Transverse colon (tissue), 4 donors: Measurements from ENCODE around the gene GRAP. TPM values are rescaled to one million over a fixed set of nuclear protein-coding genes. Genes with fewer than 3 reads are reported as not detected.

Source experiments
- DNase-seq: peaks from one replicate; pipeline ENCODE4 v3.0.0-alpha.2; 2019
- H3K27ac ChIP-seq, 4 donors: fragments of 200-600 bp; sonication (generic); 2 replicates each; pipeline ENCODE4 v1.5.1; 2016 to 2018; ENCODE audit warnings: inconsistent platforms in 4 of 4
- H3K27me3 ChIP-seq: fragments of 200-600 bp; sonication (generic); 2 replicates; pipeline ENCODE4 v1.5.1; 2017; ENCODE audit warnings: inconsistent platforms
- H3K36me3 ChIP-seq, 4 donors: fragments of 200-600 bp; sonication (generic); 2 replicates each; pipeline ENCODE4 v1.5.1; 2017 to 2019; ENCODE audit warnings: inconsistent platforms in 4 of 4
- H3K4me1 ChIP-seq, 4 donors: fragments of 200-600 bp; sonication (generic); 2 replicates each; pipeline ENCODE4 v1.5.1; 2017 to 2020; ENCODE audit warnings: inconsistent platforms in 4 of 4
- H3K4me3 ChIP-seq, 4 donors: fragments of 200-600 bp; sonication (generic); 1 replicate in 1 of 4; 2 replicates in 3 of 4; pipeline versions ENCODE4 v1.5.1 to v1.6.1; 2017 to 2019; ENCODE audit warnings: inconsistent platforms in 4 of 4
- H3K9me3 ChIP-seq, 2 donors: fragments of 200-600 bp; sonication (generic); 2 replicates each; pipeline ENCODE4 v1.5.1; 2017 to 2019; ENCODE audit warnings: inconsistent platforms in 2 of 2
- EP300 ChIP-seq: sonication (generic); formaldehyde crosslinking; IDR thresholded peaks from one replicate; pipeline ENCODE4 v1.6.1; 2017; ENCODE audit warnings: antibody characterized with exemption, low read depth
- POLR2A ChIP-seq: fragments of 450-650 bp; IDR thresholded peaks from one replicate; pipeline ENCODE4 v1.6.1; 2016; ENCODE audit warnings: antibody characterized with exemption, mild to moderate bottlenecking, moderate library complexity
- POLR2AphosphoS5 ChIP-seq, 3 donors: sonication (generic); formaldehyde crosslinking; IDR thresholded peaks; one replicate each; pipeline ENCODE4 v1.6.1; 2016; ENCODE audit warnings: antibody characterized with exemption in 3 of 3
- WGBS, 2 donors: methylation state at CpG; one replicate each; pipeline ENCODE4 v1.1.5; 2018; ENCODE audit warnings: low coverage in 1 of 2; 5-methylcytosine and 5-hydroxymethylcytosine counted together
- in situ Hi-C, 4 donors: fragments of 200-750 bp; cut with MboI; loops; one replicate each; pipeline versions ENCODE4 v1.15.0 to v1.15.1; 2017; ENCODE audit warnings: low sequenced_read_pairs in 3 of 4, low pct_ligation_motif_present in 1 of 4, low pct_unique_long_range_greater_than_20kb in 1 of 4
- intact Hi-C: fragments of 100-400 bp; cut with DNase I; formaldehyde crosslinking; loops from one replicate; pipeline ENCODE4 v1.15.1; 2023; ENCODE audit warnings: low total_unique reads
- total RNA-seq, 4 donors: library from RNA; depleted of rRNA; stranded (reverse); fragments of >200 nt; gene quantifications; one replicate each; pipeline ENCODE4 v1.1.0, GENCODE V29; 2016
- TF ChIP-seq, protein P1 (sequence below), 5 experiments: fragments of 200-600 bp in 3 of 5; fragments of 450-650 bp in 2 of 5; sonication (generic) in 3 of 5; IDR thresholded peaks; 1 replicate in 2 of 5; 2 replicates in 3 of 5; pipeline ENCODE4 v1.5.1; 2016 to 2017; ENCODE audit warnings: antibody characterized with exemption in 5 of 5, inconsistent platforms in 3 of 5, mild to moderate bottlenecking in 2 of 5, moderate library complexity in 1 of 5

The GRAP gene
- total RNA-seq, 4 donors from 2014 or later = 1.6 to 20.2 (median 5.5) TPM

DNA sequence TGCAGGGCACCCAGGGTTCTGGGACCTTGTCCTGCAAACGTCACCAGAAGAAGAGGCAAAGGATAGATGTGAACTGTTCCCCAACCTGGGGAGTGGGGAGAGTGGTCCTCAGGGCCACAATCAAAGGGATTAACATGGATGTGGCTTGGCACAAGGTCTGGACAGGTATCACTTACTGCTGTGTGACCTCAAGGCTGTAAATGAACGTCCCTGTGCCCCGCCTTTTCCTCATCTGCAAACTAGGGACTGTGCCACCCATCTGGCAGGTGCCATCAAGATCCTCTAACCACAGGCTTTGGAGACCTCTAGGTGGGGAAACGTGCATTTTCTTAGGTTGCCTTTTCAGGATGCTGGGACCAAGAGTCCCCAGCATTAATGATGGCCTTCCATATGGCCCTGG is 69.7 kb downstream of the GRAP start:
- Histone ChIP-seq H3K27ac (peak overlapping the region in 2 of 4 donors; percentile 68 to 72), H3K36me3 (no peaks in the 10 kb centered on the region), H3K27me3 (no peaks in the 10 kb centered on the region), H3K4me1 (peaks cover 5 to 41% (median 35%) of the 10 kb centered on the region in 4 donors), H3K9me3 (no peaks in the 10 kb centered on the region), H3K4me3 (no peak overlapping the region)
- intact Hi-C loops = no loop called here
- WGBS, 2 donors = 77% methylated on average over 4 of the region's 4 CpGs; no CpG with 5 or more reads in 1 of the 2 donors
- no peak for TF ChIP-seq EP300
- TF ChIP-seq, protein P1, sequence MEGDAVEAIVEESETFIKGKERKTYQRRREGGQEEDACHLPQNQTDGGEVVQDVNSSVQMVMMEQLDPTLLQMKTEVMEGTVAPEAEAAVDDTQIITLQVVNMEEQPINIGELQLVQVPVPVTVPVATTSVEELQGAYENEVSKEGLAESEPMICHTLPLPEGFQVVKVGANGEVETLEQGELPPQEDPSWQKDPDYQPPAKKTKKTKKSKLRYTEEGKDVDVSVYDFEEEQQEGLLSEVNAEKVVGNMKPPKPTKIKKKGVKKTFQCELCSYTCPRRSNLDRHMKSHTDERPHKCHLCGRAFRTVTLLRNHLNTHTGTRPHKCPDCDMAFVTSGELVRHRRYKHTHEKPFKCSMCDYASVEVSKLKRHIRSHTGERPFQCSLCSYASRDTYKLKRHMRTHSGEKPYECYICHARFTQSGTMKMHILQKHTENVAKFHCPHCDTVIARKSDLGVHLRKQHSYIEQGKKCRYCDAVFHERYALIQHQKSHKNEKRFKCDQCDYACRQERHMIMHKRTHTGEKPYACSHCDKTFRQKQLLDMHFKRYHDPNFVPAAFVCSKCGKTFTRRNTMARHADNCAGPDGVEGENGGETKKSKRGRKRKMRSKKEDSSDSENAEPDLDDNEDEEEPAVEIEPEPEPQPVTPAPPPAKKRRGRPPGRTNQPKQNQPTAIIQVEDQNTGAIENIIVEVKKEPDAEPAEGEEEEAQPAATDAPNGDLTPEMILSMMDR (IDR thresholded peaks at IDR 0.05) = no peak
- no peak for TF ChIP-seq POLR2AphosphoS5 (IDR thresholded peaks at IDR 0.05)
- no peak for TF ChIP-seq POLR2A
- in situ Hi-C loops = no loop called here
- no peak for DNase-seq

DNA sequence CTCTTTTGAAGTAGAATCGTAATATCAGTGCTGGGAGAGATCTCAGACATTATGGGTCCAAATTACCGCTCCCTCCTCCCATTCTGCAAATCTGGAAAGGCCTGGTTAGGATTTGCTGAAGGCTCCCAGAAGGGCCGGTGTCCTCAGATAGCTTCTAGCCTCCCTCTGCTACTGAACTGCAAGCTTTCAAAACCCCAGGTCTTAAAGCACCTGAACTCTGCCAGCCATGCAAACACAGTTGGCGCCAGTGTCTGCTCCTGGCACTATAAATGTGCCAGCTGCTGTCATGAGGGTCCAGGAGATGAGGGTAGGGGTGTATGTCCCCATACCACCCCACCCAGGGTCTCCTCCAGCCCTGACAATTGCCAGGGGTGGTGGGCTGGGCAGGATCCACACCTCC is 70.6 kb downstream of the GRAP start:
- Histone ChIP-seq H3K27me3 (no peaks in the 10 kb centered on the region), H3K4me1 (peaks cover 5 to 37% (median 31%) of the 10 kb centered on the region in 4 donors), H3K4me3 (no peak overlapping the region), H3K9me3 (no peaks in the 10 kb centered on the region), H3K27ac (peak overlapping the region; percentile 46 to 72 (median 58)), H3K36me3 (no peaks in the 10 kb centered on the region)
- TF ChIP-seq POLR2A (no peak), POLR2AphosphoS5 (IDR thresholded peaks at IDR 0.05) (no peak), EP300 (no peak)
- TF ChIP-seq, protein P1 (IDR thresholded peaks at IDR 0.05) = no peak
- intact Hi-C loops = no loop called here
- in situ Hi-C loops = no loop called here
- DNase-seq = no peak
- 79% methylated on average over 4 of the region's 4 CpGs; no CpG with 5 or more reads in 1 of the 2 donors for WGBS, 2 donors

DNA sequence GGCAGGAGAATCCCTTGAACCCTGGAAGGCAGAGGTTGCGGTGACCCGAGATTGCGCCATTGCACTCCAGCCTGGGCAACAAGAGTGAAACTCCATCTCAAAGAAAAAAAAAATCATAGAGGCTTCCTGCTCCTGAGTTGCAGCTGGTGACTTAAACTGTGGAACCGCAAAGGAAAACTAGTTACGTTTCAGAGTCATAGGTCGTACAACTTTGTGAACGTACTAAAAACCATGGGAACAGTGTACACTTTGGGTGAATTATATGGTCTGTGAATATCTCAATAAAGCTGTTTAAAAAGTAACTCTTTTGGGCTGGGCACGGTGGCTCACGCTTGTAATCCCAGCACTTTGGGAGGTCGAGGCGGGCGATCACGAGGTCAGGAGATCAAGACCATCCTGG is 71.2 kb downstream of the GRAP start:
- intact Hi-C loops = no loop called here
- TF ChIP-seq POLR2AphosphoS5 (IDR thresholded peaks at IDR 0.05) (no peak), EP300 (no peak), POLR2A (no peak)
- TF ChIP-seq, protein P1 (IDR thresholded peaks at IDR 0.05) = no peak
- no peaks in the 10 kb centered on the region for H3K36me3 ChIP-seq

DNA sequence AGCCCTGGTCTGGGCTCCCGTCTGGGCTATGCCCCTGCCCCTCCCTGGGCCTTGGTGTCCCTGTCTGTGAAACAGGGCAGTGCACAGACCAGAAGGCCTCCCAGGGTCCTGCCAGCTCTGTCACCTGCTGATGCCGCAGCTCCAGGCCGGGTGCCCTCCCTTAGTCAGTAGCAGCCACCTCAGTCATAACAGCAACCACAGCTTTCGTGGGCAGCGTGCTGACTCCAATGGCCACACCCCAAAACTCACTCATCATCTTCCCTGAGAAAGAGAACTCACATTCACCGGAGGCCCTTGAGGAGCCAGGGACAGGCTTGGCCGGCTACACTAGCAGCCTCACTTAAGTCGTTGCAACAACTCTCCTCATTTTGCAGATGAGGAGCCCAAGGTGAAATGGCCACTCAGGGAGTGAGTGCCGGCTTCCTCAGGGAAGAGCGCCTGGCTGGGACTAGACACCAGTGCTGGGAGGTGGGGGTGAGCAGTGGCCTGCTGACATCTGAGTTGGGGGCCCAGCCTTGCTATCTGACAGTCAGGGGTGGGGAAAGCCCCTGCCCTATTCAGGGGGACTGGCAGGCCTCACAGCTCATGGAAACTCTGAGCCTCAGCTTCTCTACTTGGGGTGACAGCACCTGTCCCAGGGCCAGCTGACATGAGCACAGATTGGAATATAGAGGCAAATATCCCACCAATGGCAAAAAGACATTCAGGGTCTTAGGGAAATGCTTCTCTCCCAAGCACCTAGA is 72.2 kb downstream of the GRAP start:
- DNase-seq = no peak
- in situ Hi-C loops (no loop called here), intact Hi-C loops (no loop called here)
- no peaks in the 10 kb centered on the region for H3K27me3 ChIP-seq
- TF ChIP-seq EP300 (no peak), POLR2AphosphoS5 (IDR thresholded peaks at IDR 0.05) (no peak), POLR2A (no peak)
- TF ChIP-seq, protein P1 (IDR thresholded peaks at IDR 0.05) = no peak
- WGBS, 2 donors = 84 to 87% methylated on average over 3 to 10 of the region's 10 CpGs
- no peaks in the 10 kb centered on the region for H3K36me3 ChIP-seq
- no peak overlapping the region for H3K4me3 ChIP-seq
- peaks cover 7 to 40% (median 33%) of the 10 kb centered on the region in 4 donors for H3K4me1 ChIP-seq
- H3K27ac ChIP-seq = peak overlapping the region; percentile 47 to 72 (median 68)
- no peaks in the 10 kb centered on the region for H3K9me3 ChIP-seq

More for the DNA sequence above, 71.2 kb downstream of the GRAP start:
- no peak for DNase-seq
- Histone ChIP-seq H3K27me3 (no peaks in the 10 kb centered on the region), H3K4me3 (no peak overlapping the region), H3K4me1 (peaks cover 5 to 36% (median 29%) of the 10 kb centered on the region in 4 donors), H3K9me3 (no peaks in the 10 kb centered on the region), H3K27ac (peak overlapping the region; percentile 47 to 72 (median 68))
- WGBS, 2 donors = 41 to 58% methylated on average over 5 to 13 of the region's 13 CpGs
- in situ Hi-C loops = no loop called here
